IPS-NIHi11 (cell line): Measurements from ENCODE around the gene LARGE2.

Source experiments
- DNase-seq: peaks from one replicate; pipeline ENCODE4 v3.0.0; 2012; ENCODE audit warnings: mixed read lengths, low spot score

The LARGE2 gene

DNA sequence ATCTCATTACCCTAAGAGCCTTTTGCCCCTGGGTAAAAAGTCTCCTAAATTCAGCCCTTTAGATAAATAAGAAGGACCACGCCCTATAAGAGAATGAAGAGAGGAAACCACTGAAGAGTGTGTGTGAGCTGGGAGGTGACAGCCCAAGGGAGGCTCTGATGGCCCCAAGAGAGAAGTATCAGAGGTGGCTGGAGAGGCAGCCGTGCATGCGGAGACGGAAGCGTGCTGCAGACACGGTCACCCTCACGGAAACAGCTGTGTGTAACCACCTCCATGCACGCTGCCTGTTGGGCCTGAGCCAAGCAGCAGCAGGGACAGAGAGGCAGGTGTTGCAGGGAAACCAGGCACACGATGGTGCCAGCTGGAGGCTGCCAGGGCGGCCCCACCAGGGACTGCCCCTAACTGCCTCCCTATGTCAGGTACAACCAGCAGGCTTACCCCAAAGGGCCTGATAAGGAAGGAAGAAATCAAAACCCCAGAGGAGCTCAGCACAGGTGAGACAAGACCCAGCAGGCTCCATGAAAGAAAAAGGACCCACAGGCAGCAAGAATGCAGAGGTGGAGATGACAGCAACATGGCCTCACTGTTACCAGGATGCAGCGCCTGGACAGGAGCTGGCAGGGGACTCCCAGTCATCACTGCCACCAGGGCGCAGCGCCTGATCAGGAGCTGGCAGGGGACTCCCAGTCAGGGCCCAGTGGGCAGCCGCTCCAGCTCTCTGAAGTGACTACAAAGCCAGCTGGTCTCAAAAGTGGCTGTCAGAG lies 7.8 kb downstream of the LARGE2 start:
- DNase-seq = no peak

DNA sequence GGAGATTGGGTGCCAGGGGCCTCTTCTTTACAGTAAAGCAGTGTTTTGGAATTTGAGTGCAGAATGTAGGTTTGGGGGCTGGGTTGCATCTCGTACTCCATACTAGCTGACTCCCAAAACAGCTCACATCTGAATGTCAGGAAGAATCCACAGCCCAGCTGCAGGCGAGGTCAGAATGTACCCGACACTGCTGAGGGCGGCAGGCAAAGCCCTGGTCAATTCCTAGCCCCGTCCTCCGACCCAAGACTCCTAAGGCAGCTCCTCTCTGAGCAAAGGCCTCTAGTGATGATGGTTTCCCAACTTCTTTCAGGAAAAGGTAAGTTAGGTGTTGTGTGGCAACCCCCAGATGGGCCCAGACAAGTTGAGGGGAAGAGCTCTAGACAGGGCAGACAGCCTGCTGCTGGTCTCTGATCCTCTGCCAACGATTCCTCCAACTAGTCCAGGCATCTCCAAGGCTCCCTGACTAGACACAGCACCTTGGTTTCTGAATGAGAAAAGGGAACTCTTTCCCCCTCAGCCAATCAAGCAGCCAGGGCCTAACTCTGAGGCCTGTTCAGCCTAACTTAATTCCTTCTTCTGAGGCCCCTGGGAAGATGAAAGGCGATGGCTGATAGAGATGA lies 8.6 kb downstream of the LARGE2 start:
- no peak for DNase-seq

- no peak for DNase-seq
These were observed 9.3 kb downstream of the LARGE2 start for GRCh38 chr11:45931739-45932138.

DNA sequence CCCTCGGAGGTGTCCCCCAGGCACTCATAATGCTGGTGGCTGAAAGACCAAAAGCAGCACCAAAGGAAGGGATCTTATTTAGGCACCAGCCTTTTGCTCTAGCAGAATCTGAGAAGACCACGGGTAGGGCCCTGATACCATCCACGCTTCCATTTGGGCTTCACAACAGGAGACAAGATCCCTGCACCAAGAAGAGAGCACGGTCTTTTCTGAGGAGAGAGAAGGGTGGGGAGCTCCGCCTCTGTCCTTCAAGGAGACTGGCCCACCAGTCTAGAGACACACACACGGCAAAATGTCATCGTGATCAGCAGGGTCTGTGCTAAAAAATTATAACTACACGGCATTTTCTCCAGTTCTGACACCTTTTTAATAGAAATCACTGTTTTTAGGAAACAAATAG lies 9.8 kb downstream of the LARGE2 start:
- no peak for DNase-seq

- DNase-seq = no peak
These were observed 10.8 kb downstream of the LARGE2 start for GRCh38 chr11:45933131-45933831.

GRCh38 chr11:45933846-45934579 lies 11.6 kb downstream of the LARGE2 start:
- no peak for DNase-seq

- no peak for DNase-seq
These were observed 12.3 kb downstream of the LARGE2 start for GRCh38 chr11:45934580-45935318.

- DNase-seq = no peak
These were observed 13.1 kb downstream of the LARGE2 start for GRCh38 chr11:45935349-45936064.

- no peak for DNase-seq
These were observed 14.1 kb downstream of the LARGE2 start for GRCh38 chr11:45936511-45937054.

DNA sequence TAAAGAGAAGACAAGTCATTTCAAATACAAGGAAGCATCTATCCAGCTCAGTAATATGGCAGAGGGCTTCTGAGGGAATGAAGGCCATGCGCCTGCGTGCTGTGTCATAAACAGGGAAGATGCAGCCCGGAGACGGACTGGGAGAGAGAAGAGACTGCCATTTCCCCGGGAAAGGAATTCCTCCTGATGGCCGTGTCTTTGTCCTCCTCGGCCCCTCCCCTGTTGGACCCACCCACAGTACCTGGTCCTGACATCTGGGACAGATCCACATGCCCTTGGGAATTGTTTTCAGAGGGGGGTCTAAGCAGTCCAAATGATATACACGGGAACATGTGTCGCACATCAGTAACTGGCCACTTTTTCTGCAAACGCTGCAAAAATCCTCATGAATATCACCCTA lies 15.5 kb downstream of the LARGE2 start:
- DNase-seq = no peak

GRCh38 chr11:45939836-45940235 lies 17.4 kb downstream of the LARGE2 start:
- DNase-seq = no peak

- no peak for DNase-seq
These were observed 18.8 kb downstream of the LARGE2 start for GRCh38 chr11:45941285-45941684.

DNA sequence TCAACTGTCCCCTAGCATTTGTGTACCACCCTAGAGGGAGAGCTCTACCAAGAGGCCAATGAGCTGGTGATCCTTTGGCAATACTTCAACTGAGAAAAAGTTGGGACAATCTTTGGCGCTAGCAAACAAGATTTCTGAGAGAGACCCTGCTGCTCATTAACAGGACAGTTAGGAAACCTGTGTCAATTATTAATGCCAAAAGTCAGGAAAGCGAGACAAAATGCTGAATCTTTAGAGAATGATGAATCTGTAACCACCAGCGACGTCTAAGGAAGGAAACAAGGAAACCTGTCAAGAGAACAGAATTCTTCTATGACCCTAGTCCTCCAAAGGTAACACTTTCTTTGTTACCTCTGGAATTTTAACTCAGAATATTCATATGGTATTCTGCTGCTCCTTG lies 19.9 kb downstream of the LARGE2 start:
- no peak for DNase-seq

- no peak for DNase-seq
These were observed 23.0 kb downstream of the LARGE2 start for GRCh38 chr11:45945397-45945999.

DNA sequence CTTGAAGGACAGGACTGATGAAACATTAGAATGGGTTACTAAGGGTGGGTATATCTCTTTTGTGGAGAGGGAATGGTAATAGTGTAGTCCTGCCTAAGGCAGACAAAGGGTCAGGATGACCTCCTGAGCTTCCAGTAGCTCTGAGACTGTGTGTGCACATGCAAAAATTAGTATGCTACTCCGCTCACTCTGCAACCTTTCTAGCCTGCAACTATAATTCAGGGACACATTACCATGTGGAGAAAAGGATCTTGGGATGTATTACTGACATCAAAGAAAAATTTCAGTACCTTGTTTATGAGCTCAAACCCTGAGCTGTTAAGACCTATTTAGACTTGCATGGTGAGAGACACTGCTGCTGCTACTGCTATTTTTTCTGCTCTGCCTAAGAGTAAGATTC lies 25.4 kb downstream of the LARGE2 start:
- no peak for DNase-seq

DNA sequence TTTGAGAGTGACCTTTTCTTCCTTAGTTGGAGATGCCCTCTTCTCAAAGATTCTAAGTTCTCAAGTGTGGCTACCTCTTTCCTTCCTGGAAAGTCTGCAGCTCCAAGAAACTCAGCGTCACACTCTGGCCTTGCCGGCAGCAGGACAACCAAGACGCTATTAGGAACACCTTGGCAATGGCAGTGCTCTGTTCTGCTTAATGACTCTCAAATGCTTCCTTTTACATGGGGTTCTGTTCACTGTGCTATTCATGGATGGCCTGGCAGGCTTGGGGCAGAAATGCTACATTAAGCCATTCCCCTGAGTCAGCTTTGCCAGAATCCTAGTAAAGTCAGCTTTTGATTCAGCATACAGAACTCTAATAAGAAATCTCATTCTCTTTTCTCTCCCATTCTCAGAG lies 25.9 kb downstream of the LARGE2 start:
- DNase-seq = no peak

DNA sequence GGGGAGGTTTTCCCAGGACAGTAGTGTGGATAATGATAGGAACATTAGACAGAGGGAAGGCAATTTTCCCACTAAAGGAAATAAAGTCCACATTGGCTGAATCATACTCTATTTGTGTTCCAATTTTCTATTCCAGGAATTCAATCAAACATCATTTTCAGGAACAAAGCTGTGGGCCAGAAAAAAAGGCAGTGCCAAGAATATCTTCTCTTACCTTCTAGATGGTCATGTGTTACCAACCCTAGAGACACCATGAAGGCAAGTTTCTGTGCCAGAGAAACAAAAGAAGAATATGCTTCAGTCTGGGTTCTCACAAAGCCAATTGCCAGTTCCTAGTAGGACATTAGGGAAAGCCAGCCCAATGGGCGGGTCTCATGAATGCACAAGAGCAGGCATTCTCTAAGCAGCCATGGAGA lies 27.5 kb downstream of the LARGE2 start:
- DNase-seq = no peak

DNA sequence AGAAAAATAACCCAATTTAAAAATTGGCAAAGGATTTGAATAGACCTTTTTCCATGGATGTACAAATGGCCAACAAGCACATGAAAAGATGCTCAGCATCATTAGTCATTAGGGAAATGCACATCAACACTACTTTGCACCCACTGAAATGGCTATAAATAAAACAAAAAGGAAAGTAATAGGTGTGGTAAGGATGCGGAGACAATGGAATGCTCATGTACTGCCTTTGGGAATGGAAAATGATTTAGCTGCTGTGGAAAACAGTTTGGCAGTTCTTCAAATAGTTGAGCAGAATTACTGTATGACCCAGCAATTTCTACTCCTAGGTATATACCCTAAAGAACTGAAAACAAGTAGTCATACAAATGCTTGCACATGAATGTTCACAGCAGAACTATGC lies 37.4 kb downstream of the LARGE2 start:
- DNase-seq = no peak

- DNase-seq = no peak
These were observed 38.1 kb downstream of the LARGE2 start for GRCh38 chr11:45960387-45961095.

DNA sequence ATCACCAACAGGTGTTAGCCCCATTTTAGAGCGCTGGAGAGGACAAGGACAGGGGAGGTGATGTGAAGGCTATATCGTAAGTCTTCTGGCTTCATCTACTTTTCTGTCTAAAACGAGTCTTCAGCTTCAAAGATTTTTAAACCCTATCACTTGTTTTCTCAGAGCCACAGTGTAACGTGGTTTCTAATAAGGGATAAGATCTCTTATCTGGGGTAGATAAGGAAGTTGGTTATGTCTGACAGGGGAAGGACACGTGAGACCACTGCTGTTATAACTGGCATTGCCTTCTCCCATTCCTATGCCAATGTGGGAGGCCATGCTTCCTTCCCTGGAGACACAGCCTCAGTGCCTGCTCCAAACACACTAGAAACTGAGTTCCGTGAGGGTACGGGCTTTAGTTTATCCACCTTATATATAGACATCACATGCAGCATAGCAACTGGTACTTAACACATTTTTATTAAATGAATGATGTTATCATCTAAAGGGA lies 39.3 kb downstream of the LARGE2 start:
- DNase-seq = no peak
